Measurements from ENCODE around the gene NEIL1.
"Not testable (repeated sequence)": the region's sequence is repeated elsewhere in the genome, so short reads cannot be mapped to it uniquely, and the experiment has no call there.

NEIL1 gene

GRCh38 chr15:75327005-75327404 is 19.8 kb upstream of the NEIL1 start:
- TF ChIP-seq, protein P1, sequence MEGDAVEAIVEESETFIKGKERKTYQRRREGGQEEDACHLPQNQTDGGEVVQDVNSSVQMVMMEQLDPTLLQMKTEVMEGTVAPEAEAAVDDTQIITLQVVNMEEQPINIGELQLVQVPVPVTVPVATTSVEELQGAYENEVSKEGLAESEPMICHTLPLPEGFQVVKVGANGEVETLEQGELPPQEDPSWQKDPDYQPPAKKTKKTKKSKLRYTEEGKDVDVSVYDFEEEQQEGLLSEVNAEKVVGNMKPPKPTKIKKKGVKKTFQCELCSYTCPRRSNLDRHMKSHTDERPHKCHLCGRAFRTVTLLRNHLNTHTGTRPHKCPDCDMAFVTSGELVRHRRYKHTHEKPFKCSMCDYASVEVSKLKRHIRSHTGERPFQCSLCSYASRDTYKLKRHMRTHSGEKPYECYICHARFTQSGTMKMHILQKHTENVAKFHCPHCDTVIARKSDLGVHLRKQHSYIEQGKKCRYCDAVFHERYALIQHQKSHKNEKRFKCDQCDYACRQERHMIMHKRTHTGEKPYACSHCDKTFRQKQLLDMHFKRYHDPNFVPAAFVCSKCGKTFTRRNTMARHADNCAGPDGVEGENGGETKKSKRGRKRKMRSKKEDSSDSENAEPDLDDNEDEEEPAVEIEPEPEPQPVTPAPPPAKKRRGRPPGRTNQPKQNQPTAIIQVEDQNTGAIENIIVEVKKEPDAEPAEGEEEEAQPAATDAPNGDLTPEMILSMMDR (IDR thresholded peaks at IDR 0.05; ENCODE audit: low read length, missing control alignments), result no peak
- no peak overlapping the region for H3K4me3 ChIP-seq (replicated peaks; ENCODE audit: low read depth, low read length)
- no peak for DNase-seq (ENCODE audit: low read depth)

DNA sequence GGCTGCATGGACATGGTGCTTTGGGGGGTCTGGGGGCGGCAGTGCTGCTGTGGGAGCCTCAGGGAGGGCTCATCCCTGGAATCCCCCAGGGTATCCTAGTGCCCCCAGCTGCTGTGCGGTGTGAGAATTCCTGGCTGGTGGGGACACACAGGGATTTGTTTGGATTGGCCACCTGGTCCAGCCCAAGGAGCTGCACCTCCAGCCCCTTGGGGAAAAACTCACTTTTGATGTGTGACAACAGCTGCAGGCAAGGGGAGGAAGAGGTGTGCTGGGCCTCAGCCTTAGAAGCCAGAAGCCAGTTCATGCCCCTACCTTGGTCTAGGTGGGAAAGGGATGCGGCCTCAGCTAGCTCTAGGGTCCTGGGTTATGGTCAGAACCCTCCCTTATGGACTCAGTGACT is 19.3 kb upstream of the NEIL1 start:
- TF ChIP-seq, protein P1 (IDR thresholded peaks at IDR 0.05; ENCODE audit: low read length, missing control alignments), result no peak
- no peak overlapping the region for H3K4me3 ChIP-seq (replicated peaks; ENCODE audit: low read depth, low read length)
- DNase-seq (ENCODE audit: low read depth), result no peak

DNA sequence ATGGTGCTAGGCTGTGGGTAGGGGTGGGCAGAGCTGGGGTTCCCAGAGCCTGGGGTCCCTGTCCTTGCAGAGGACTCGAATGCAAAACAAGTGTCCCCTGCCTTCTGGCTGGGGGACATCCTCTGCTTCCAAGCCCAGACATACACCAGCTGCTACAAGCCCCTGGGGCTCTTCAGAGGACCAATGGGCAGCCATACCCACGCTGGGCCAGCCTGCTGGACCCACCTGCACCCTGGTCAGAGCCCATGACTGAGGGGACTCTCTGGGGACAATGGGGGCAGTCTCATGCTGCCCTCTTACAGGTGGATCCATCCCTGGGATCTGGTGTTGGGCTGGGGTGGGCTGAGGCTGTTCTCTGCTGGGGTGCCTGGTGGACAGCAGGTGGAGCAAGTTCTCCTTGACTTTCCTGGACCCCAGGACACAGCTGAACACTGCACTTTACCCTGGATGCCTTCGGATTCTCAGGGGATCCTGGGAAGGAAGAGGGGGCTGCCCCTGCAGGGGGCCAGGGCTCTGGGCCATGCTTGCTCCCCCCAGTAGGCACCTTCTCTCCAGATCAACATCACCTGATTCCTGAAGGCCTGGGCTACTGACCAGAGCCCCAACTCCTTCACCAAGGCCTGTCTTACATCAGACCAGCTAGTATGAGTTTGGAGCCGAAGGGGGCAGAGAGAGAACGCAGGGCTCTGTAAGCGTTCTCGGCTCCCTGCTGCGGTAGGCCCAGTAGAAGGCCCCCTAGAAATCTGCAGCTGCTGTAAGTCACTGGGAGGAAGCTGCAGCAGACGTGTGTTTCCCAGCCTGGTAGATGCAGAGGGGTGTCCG is 18.1 kb upstream of the NEIL1 start:
- no peak overlapping the region for H3K4me3 ChIP-seq (replicated peaks; ENCODE audit: low read depth, low read length)
- DNase-seq (ENCODE audit: low read depth), result no peak
- TF ChIP-seq, protein P1 (IDR thresholded peaks at IDR 0.05; ENCODE audit: low read length, missing control alignments), result no peak

GRCh38 chr15:75329571-75329970 is 17.3 kb upstream of the NEIL1 start:
- DNase-seq (ENCODE audit: low read depth), result no peak

GRCh38 chr15:75332093-75332492 is 14.7 kb upstream of the NEIL1 start:
- H3K4me3 ChIP-seq (replicated peaks; ENCODE audit: low read depth, low read length); DNase-seq (ENCODE audit: low read depth): not testable (repeated sequence)

More at GRCh38 chr15:75329571-75329970, 17.3 kb upstream of the NEIL1 start:
- no peak overlapping the region for H3K4me3 ChIP-seq (replicated peaks; ENCODE audit: low read depth, low read length)
- TF ChIP-seq, protein P1 (IDR thresholded peaks at IDR 0.05; ENCODE audit: low read length, missing control alignments), result no peak

GRCh38 chr15:75333654-75334419 is 13.0 kb upstream of the NEIL1 start:
- DNase-seq (ENCODE audit: low read depth); H3K4me3 ChIP-seq (replicated peaks; ENCODE audit: low read depth, low read length): not testable (repeated sequence)

GRCh38 chr15:75335313-75335704 is 11.5 kb upstream of the NEIL1 start:
- no peak for DNase-seq (ENCODE audit: low read depth)
- peak overlapping the region; percentile 85 for H3K4me3 ChIP-seq (replicated peaks; ENCODE audit: low read depth, low read length)
- TF ChIP-seq, protein P1 (IDR thresholded peaks at IDR 0.05; ENCODE audit: low read length, missing control alignments), result no peak

Data from fibroblast of pulmonary artery (primary cell).